ENCODE results near the gene LGALS7B. TPM values are rescaled to one million over a fixed set of nuclear protein-coding genes. Genes with fewer than 3 reads are reported as not detected.
A peak's percentile ranks its signal among the peaks of the same experiment; 100 is the strongest.

Gene LGALS7B
- total and polyA plus RNA-seq, 2 donors (not counting 1 experiment from before 2014, with no cell fraction given): not detected

DNA sequence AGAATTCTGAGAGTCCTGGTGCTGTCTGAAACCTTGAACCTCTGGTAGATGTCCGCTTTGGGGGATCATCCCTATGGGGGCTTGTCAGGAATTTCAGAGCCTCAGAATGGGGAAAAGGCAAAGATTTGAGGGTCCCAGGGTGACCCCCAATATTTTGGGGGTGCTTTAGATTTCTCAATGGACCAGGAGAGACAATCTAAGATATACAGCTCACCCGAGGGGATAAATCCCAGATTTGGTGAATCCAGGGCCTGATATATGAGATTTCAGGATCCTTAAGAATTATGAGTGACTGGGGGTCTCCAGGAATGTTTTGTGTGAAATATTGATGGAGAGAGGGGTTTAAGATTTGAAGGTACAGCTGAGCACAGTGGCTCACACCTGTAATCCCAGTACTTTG, 48.1 kb upstream of the LGALS7B start:
- no peak overlapping the region for H3K9ac ChIP-seq (ENCODE audit: low read length)
- peaks cover 0 to 8% (median 0%) of the 10 kb centered on the region in 3 donors for H3K9me3 ChIP-seq (ENCODE audit: control extremely low read depth in 1 of 3, control insufficient read depth in 2 of 3, insufficient read depth in 1 of 3, low read length in 2 of 3)
- POLR2A ChIA-PET: interaction anchor here (0.7 kb wide), 1 partner anchor 405 kb away, joined by 4 read pairs; the partner anchor contains the start of gene CATSPERG
- peaks cover 18% of the 10 kb centered on the region for H3K4me1 Mint-ChIP-seq
- no peak overlapping the region for H3K4me3 ChIP-seq (ENCODE audit: control extremely low read depth in 1 of 5, extremely low read depth in 1 of 5, insufficient read depth in 1 of 5, low read depth in 2 of 5, low read length in 4 of 5)
- no peaks in the 10 kb centered on the region for H3K36me3 ChIP-seq (replicated peaks in 1 of 2; ENCODE audit: control extremely low read depth in 1 of 2, control insufficient read depth in 1 of 2, extremely low read depth in 1 of 2, insufficient read depth in 2 of 2, low read length in 1 of 2)
- ATAC-seq (ENCODE audit: low read depth) (no peak), DNase-seq (no peak)
- 100% methylated on average over 2 of the region's 2 CpGs for WGBS (ENCODE audit: insufficient coverage)
- no peak overlapping the region for H2AFZ ChIP-seq (ENCODE audit: insufficient read depth, low read depth, low read length, poor library complexity, severe bottlenecking)
- H3K27ac Mint-ChIP-seq: no peak overlapping the region
- peaks cover 10 to 22% of the 10 kb centered on the region in 2 donors for H3K4me1 ChIP-seq (ENCODE audit: control insufficient read depth in 2 of 2, insufficient read depth in 2 of 2, low read length in 2 of 2)
- CTCF ChIA-PET: no interaction called here
- no peaks in the 10 kb centered on the region for H3K27me3 Mint-ChIP-seq
- H3K4me3 Mint-ChIP-seq: no peak overlapping the region
- no peak overlapping the region for H3K4me2 ChIP-seq (replicated peaks; ENCODE audit: low read depth, low read length, poor library complexity, severe bottlenecking)
- intact Hi-C loops (cut with micrococcal nuclease): no loop called here
- TF ChIP-seq, protein P1, sequence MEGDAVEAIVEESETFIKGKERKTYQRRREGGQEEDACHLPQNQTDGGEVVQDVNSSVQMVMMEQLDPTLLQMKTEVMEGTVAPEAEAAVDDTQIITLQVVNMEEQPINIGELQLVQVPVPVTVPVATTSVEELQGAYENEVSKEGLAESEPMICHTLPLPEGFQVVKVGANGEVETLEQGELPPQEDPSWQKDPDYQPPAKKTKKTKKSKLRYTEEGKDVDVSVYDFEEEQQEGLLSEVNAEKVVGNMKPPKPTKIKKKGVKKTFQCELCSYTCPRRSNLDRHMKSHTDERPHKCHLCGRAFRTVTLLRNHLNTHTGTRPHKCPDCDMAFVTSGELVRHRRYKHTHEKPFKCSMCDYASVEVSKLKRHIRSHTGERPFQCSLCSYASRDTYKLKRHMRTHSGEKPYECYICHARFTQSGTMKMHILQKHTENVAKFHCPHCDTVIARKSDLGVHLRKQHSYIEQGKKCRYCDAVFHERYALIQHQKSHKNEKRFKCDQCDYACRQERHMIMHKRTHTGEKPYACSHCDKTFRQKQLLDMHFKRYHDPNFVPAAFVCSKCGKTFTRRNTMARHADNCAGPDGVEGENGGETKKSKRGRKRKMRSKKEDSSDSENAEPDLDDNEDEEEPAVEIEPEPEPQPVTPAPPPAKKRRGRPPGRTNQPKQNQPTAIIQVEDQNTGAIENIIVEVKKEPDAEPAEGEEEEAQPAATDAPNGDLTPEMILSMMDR (IDR thresholded peaks at IDR 0.05): no peak
- TF ChIP-seq EZH2 (IDR thresholded peaks at IDR 0.05; ENCODE audit: borderline replicate concordance, insufficient read depth, low read depth, low read length, poor library complexity, severe bottlenecking): no peak
- H4K20me1 ChIP-seq (ENCODE audit: control insufficient read depth, insufficient read depth, low read length, poor library complexity, severe bottlenecking): no peaks in the 10 kb centered on the region
- H3K79me2 ChIP-seq (ENCODE audit: control insufficient read depth, insufficient read depth, low read length): no peaks in the 10 kb centered on the region
- no peaks in the 10 kb centered on the region for H3K27me3 ChIP-seq (replicated peaks in 1 of 4; ENCODE audit: control extremely low read depth in 1 of 4, control insufficient read depth in 3 of 4, insufficient read depth in 4 of 4, low read length in 3 of 4)
- no peaks in the 10 kb centered on the region for H3K9me3 Mint-ChIP-seq (ENCODE audit: insufficient read depth)
- H3K27ac ChIP-seq (ENCODE audit: low read length in 2 of 2): no peak overlapping the region

DNA sequence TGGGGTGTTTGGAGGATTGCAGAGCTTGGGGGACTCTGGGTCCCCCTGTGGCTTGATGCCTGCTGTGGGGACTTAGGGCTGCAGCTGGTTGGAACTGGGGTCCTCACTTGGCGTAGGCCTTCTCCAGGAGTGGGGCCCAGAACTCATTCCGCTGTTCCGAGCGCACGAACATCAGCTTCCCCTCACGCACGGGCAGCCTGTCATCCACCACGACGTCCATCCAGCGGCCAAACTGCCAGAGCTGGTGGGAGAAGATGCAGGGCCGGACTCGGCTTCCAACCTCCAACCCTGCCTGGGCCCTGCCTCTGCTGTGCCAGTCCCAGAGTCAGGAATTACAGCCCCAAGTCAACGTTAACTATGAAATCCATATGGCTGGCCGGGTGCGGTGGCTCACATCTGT, 47.3 kb upstream of the LGALS7B start:
- ATAC-seq (ENCODE audit: low read depth): no peak
- peak; percentile 4 for DNase-seq
- ChIA-PET CTCF (no interaction called here), POLR2A (interaction anchor here (0.9 kb wide), 1 partner anchor 28 kb away, joined by 3 read pairs; no protein-coding TSS in a partner anchor)
- Histone ChIP-seq H3K9ac (ENCODE audit: low read length) (no peak overlapping the region), H4K20me1 (ENCODE audit: control insufficient read depth, insufficient read depth, low read length, poor library complexity, severe bottlenecking) (no peaks in the 10 kb centered on the region), H2AFZ (ENCODE audit: insufficient read depth, low read depth, low read length, poor library complexity, severe bottlenecking) (no peak overlapping the region), H3K27me3 (replicated peaks in 1 of 4; ENCODE audit: control extremely low read depth in 1 of 4, control insufficient read depth in 3 of 4, insufficient read depth in 4 of 4, low read length in 3 of 4) (no peaks in the 10 kb centered on the region), H3K9me3 (ENCODE audit: control extremely low read depth in 1 of 3, control insufficient read depth in 2 of 3, insufficient read depth in 1 of 3, low read length in 2 of 3) (peaks cover 0 to 8% (median 0%) of the 10 kb centered on the region in 3 donors), H3K4me3 (ENCODE audit: control extremely low read depth in 1 of 5, extremely low read depth in 1 of 5, insufficient read depth in 1 of 5, low read depth in 2 of 5, low read length in 4 of 5) (no peak overlapping the region), H3K79me2 (ENCODE audit: control insufficient read depth, insufficient read depth, low read length) (no peaks in the 10 kb centered on the region), H3K27ac (ENCODE audit: low read length in 2 of 2) (no peak overlapping the region), H3K4me1 (ENCODE audit: control insufficient read depth in 2 of 2, insufficient read depth in 2 of 2, low read length in 2 of 2) (peaks cover 7 to 17% of the 10 kb centered on the region in 2 donors), H3K4me2 (replicated peaks; ENCODE audit: low read depth, low read length, poor library complexity, severe bottlenecking) (no peak overlapping the region), H3K36me3 (replicated peaks in 1 of 2; ENCODE audit: control extremely low read depth in 1 of 2, control insufficient read depth in 1 of 2, extremely low read depth in 1 of 2, insufficient read depth in 2 of 2, low read length in 1 of 2) (no peaks in the 10 kb centered on the region)
- Mint-ChIP-seq H3K27me3 (no peaks in the 10 kb centered on the region), H3K27ac (no peak overlapping the region), H3K9me3 (ENCODE audit: insufficient read depth) (no peaks in the 10 kb centered on the region), H3K4me1 (peaks cover 14% of the 10 kb centered on the region), H3K4me3 (no peak overlapping the region)
- TF ChIP-seq EZH2 (IDR thresholded peaks at IDR 0.05; ENCODE audit: borderline replicate concordance, insufficient read depth, low read depth, low read length, poor library complexity, severe bottlenecking): no peak
- TF ChIP-seq, protein P1 (IDR thresholded peaks at IDR 0.05): no peak
- intact Hi-C loops (cut with micrococcal nuclease): no loop called here
- WGBS (ENCODE audit: insufficient coverage): 97% methylated on average over 15 of the region's 15 CpGs

Measured in B cell (primary cell).